ENCODE data around the gene LRP1B.
"Not testable (repeated sequence)": the region's sequence is repeated elsewhere in the genome, so short reads cannot be mapped to it uniquely, and the experiment has no call there.

LRP1B gene

GRCh38 chr2:140550821-140551220 lies 1580.0 kb downstream of the LRP1B start:
- DNase-seq (ENCODE audit: low read depth in 2 of 2) = no peak

- not testable (repeated sequence) for DNase-seq (ENCODE audit: low read depth in 2 of 2)
Measured at GRCh38 chr2:140544769-140545168, 1586.0 kb downstream of the LRP1B start.

GRCh38 chr2:140542627-140543026 lies 1588.2 kb downstream of the LRP1B start:
- DNase-seq (ENCODE audit: low read depth in 2 of 2) = no peak

- no peak for DNase-seq (ENCODE audit: low read depth in 2 of 2)
Measured at GRCh38 chr2:140539242-140539875, 1591.5 kb downstream of the LRP1B start.

GRCh38 chr2:140529706-140530105 lies 1601.1 kb downstream of the LRP1B start:
- no peak for DNase-seq (ENCODE audit: low read depth in 2 of 2)

- DNase-seq (ENCODE audit: low read depth in 2 of 2) = no peak
Measured at GRCh38 chr2:140528982-140529381, 1601.8 kb downstream of the LRP1B start.

GRCh38 chr2:140526575-140526974 lies 1604.2 kb downstream of the LRP1B start:
- no peak for DNase-seq (ENCODE audit: low read depth in 2 of 2)

- no peak for DNase-seq (ENCODE audit: low read depth in 2 of 2)
Measured at GRCh38 chr2:140512106-140512505, 1618.7 kb downstream of the LRP1B start.

- DNase-seq (ENCODE audit: low read depth in 2 of 2) = no peak
Measured at GRCh38 chr2:140509765-140510164, 1621.1 kb downstream of the LRP1B start.

- DNase-seq (ENCODE audit: low read depth in 2 of 2) = no peak
Measured at GRCh38 chr2:140508756-140509155, 1622.1 kb downstream of the LRP1B start.

GRCh38 chr2:140506606-140507005 lies 1624.2 kb downstream of the LRP1B start:
- DNase-seq (ENCODE audit: low read depth in 2 of 2) = no peak

GRCh38 chr2:140504601-140505000 lies 1626.2 kb downstream of the LRP1B start:
- no peak for DNase-seq (ENCODE audit: low read depth in 2 of 2)

- DNase-seq (ENCODE audit: low read depth in 2 of 2) = no peak
Measured at GRCh38 chr2:140502951-140503630, 1627.7 kb downstream of the LRP1B start.

- DNase-seq (ENCODE audit: low read depth in 2 of 2) = no peak
Measured at GRCh38 chr2:140498360-140498759, 1632.5 kb downstream of the LRP1B start.

- DNase-seq (ENCODE audit: low read depth in 2 of 2) = no peak
Measured at GRCh38 chr2:140496714-140497113, 1634.1 kb downstream of the LRP1B start.

GRCh38 chr2:140491876-140492275 lies 1638.9 kb downstream of the LRP1B start:
- DNase-seq (ENCODE audit: low read depth in 2 of 2) = no peak

- no peak for DNase-seq (ENCODE audit: low read depth in 2 of 2)
Measured at GRCh38 chr2:140489193-140489592, 1641.6 kb downstream of the LRP1B start.

- DNase-seq (ENCODE audit: low read depth in 2 of 2) = no peak
Measured at GRCh38 chr2:140481136-140481535, 1649.7 kb downstream of the LRP1B start.

GRCh38 chr2:140473851-140474250 lies 1657.0 kb downstream of the LRP1B start:
- no peak for DNase-seq (ENCODE audit: low read depth in 2 of 2)

GRCh38 chr2:140472676-140473075 lies 1658.1 kb downstream of the LRP1B start:
- DNase-seq (ENCODE audit: low read depth in 2 of 2) = no peak

- DNase-seq (ENCODE audit: low read depth in 2 of 2) = no peak
Measured at GRCh38 chr2:140465301-140465700, 1665.5 kb downstream of the LRP1B start.

GRCh38 chr2:140462990-140463389 lies 1667.8 kb downstream of the LRP1B start:
- DNase-seq (ENCODE audit: low read depth in 2 of 2) = no peak

- no peak for DNase-seq (ENCODE audit: low read depth in 2 of 2)
Measured at GRCh38 chr2:140457483-140457882, 1673.3 kb downstream of the LRP1B start.

GRCh38 chr2:140455315-140455714 lies 1675.5 kb downstream of the LRP1B start:
- DNase-seq (ENCODE audit: low read depth in 2 of 2) = no peak
